CD4-positive, CD25-positive, alpha-beta regulatory T cell (primary cell): ENCODE measurements around the gene TPPP. TPM values are rescaled to one million over a fixed set of nuclear protein-coding genes. Genes with fewer than 3 reads are reported as not detected.

Experiments used
- ATAC-seq, 2 donors: fragments of 150-1000 bp; cut with Tn5 transposase; one replicate each; pipeline ENCODE4 v1.10.0; 2021; ENCODE audit warnings: low read depth in 2 of 2, moderate number of reproducible peaks in 2 of 2, moderate library complexity in 1 of 2
- DNase-seq, 3 donors: peaks; one replicate each; pipeline versions ENCODE4 v3.0.0 to v3.0.0-alpha.2; 2012 to 2022; ENCODE audit warnings: mixed read lengths in 1 of 3
- H3K27ac ChIP-seq: one replicate; pipeline ENCODE4 v1.7.0; 2013; ENCODE audit warnings: mild to moderate bottlenecking, low read length; ENCODE audit not compliant: insufficient read depth, poor library complexity, severe bottlenecking
- H3K27me3 ChIP-seq: one replicate; pipeline ENCODE4 v1.7.0; 2013; ENCODE audit warnings: low read length; ENCODE audit not compliant: control insufficient read depth, insufficient read depth
- H3K36me3 ChIP-seq: one replicate; pipeline ENCODE4 v1.7.0; 2013; ENCODE audit warnings: mild to moderate bottlenecking, low read length, moderate library complexity; ENCODE audit not compliant: control insufficient read depth, insufficient read depth
- H3K4me1 ChIP-seq: 2 replicates; pipeline ENCODE4 v1.7.0; 2013; ENCODE audit warnings: mild to moderate bottlenecking, low read length; ENCODE audit not compliant: insufficient read depth, control insufficient read depth, poor library complexity, severe bottlenecking
- H3K4me3 ChIP-seq: one replicate; pipeline ENCODE4 v1.7.0; 2013; ENCODE audit warnings: low read depth, mild to moderate bottlenecking, low read length, moderate library complexity
- H3K9me3 ChIP-seq, 2 experiments: 1 replicate in 1 of 2; 2 replicates in 1 of 2; pipeline ENCODE4 v1.7.0; 2013; ENCODE audit warnings: low read length in 2 of 2, mild to moderate bottlenecking in 1 of 2, moderate library complexity in 1 of 2; ENCODE audit not compliant: control insufficient read depth in 2 of 2
- H3K27ac Mint-ChIP-seq, 3 donors: one replicate each; pipeline ENCODE4 v1.8.0; 2020 to 2022; ENCODE audit warnings: mild to moderate bottlenecking in 3 of 3, mixed read lengths in 3 of 3, moderate library complexity in 2 of 3
- H3K27me3 Mint-ChIP-seq: one replicate; pipeline ENCODE4 v1.8.0; 2022; ENCODE audit warnings: mild to moderate bottlenecking, mixed read lengths
- H3K36me3 Mint-ChIP-seq: one replicate; pipeline ENCODE4 v1.8.0; 2020; ENCODE audit warnings: mixed read lengths
- H3K4me1 Mint-ChIP-seq, 4 donors: one replicate each; pipeline ENCODE4 v1.8.0; 2020 to 2022; ENCODE audit warnings: mixed read lengths in 4 of 4, mild to moderate bottlenecking in 1 of 4
- H3K4me3 Mint-ChIP-seq, 4 donors: one replicate each; pipeline ENCODE4 v1.8.0; 2020 to 2022; ENCODE audit warnings: mild to moderate bottlenecking in 4 of 4, mixed read lengths in 4 of 4, moderate library complexity in 3 of 4
- H3K9me3 Mint-ChIP-seq, 7 donors: one replicate each; pipeline ENCODE4 v1.8.0; 2020 to 2022; ENCODE audit warnings: mixed read lengths in 7 of 7, mild to moderate bottlenecking in 3 of 7, moderate library complexity in 2 of 7
- polyA plus RNA-seq, 4 donors: library from polyadenylated mRNA; unstranded; fragments of 300-500 nt; fragmentation: Illumina TruSeq; gene quantifications; one replicate each; pipeline ENCODE4 v1.2.3, GENCODE V29; 2021
- total RNA-seq: library from RNA; stranded (reverse); gene quantifications from one replicate; pipeline ENCODE4 v1.2.3, GENCODE V29; 2022

The TPPP gene
- total and polyA plus RNA-seq, 5 donors from 2014 or later: 0.03 to 12.4 (median 0.26) TPM

DNA sequence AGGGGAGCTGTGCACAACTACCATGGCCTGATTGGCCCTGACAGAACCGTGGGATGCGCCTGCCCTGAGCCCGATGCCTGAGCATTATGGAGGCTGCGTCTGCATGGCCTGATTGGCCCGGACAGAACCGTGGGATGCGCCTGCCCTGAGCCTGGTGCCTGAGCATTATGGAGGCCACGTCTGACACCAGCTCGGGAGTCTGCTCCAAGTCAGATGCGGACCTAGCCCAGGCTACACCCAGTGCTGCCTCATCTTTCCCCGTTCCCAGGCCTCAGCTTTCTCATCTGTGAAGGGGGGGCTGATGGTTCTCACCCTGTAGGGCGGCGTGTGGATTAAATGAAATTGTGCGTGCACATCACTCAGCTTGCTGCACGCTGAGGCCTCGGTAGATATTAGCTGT, 73.7 kb downstream of the TPPP start:
- no peak overlapping the region for H3K27ac Mint-ChIP-seq
- DNase-seq: no peak
- no peak overlapping the region for H3K4me3 Mint-ChIP-seq

GRCh38 chr5:618450-618849, 74.7 kb downstream of the TPPP start:
- no peak overlapping the region for H3K4me3 ChIP-seq
- DNase-seq: no peak
- H3K27ac ChIP-seq: no peak overlapping the region
- peaks cover 11 to 25% (median 18%) of the 10 kb centered on the region in 4 donors for H3K4me1 Mint-ChIP-seq
- no peaks in the 10 kb centered on the region for H3K4me1 ChIP-seq
- H3K36me3 ChIP-seq: peaks cover 17% of the 10 kb centered on the region
- ATAC-seq: no peak
- H3K27me3 ChIP-seq: no peaks in the 10 kb centered on the region
- no peaks in the 10 kb centered on the region for H3K27me3 Mint-ChIP-seq
- no peaks in the 10 kb centered on the region for H3K9me3 ChIP-seq
- H3K9me3 Mint-ChIP-seq: peaks cover 0 to 2% (median 0%) of the 10 kb centered on the region in 7 donors
- H3K4me3 Mint-ChIP-seq: peak overlapping the region in 1 of 4 donors; percentile 38
- H3K36me3 Mint-ChIP-seq: peaks cover 29% of the 10 kb centered on the region
- H3K27ac Mint-ChIP-seq: no peak overlapping the region

More for the DNA sequence above, 73.7 kb downstream of the TPPP start:
- H3K9me3 ChIP-seq: no peaks in the 10 kb centered on the region
- no peak overlapping the region for H3K27ac ChIP-seq
- H3K4me3 ChIP-seq: no peak overlapping the region
- peaks cover 17% of the 10 kb centered on the region for H3K36me3 ChIP-seq
- no peaks in the 10 kb centered on the region for H3K27me3 ChIP-seq
- H3K4me1 ChIP-seq: no peaks in the 10 kb centered on the region
- peaks cover 30% of the 10 kb centered on the region for H3K36me3 Mint-ChIP-seq
- no peaks in the 10 kb centered on the region for H3K27me3 Mint-ChIP-seq
- peaks cover 0 to 2% (median 0%) of the 10 kb centered on the region in 7 donors for H3K9me3 Mint-ChIP-seq
- peaks cover 6 to 20% (median 12%) of the 10 kb centered on the region in 4 donors for H3K4me1 Mint-ChIP-seq
- ATAC-seq: no peak

DNA sequence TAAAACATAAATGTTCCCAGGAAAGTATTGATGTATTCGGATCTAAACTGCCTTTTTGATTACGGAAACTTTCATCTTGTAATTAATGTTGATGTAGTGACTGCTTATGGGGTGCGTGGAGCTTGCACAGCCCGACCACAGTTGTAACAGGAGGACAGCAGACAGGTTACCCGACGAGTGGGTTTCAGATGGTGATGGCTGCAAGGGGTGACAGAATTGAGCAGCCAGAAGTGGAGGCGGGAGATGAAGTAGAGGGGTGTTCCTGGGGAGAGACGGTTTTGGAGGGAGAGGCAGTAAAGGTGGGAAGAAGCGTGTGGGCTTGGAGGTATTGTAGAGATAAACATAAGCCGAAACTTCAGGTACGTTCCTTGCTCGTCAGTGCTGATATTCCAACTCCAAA, 75.3 kb downstream of the TPPP start:
- Mint-ChIP-seq H3K9me3 (peaks cover 0 to 3% (median 0%) of the 10 kb centered on the region in 7 donors), H3K27me3 (no peaks in the 10 kb centered on the region), H3K27ac (no peak overlapping the region), H3K36me3 (peaks cover 27% of the 10 kb centered on the region), H3K4me1 (peaks cover 14 to 29% (median 22%) of the 10 kb centered on the region in 4 donors), H3K4me3 (peak overlapping the region in 1 of 4 donors; percentile 38)
- no peaks in the 10 kb centered on the region for H3K9me3 ChIP-seq
- peaks cover 17% of the 10 kb centered on the region for H3K36me3 ChIP-seq
- H3K4me1 ChIP-seq: peaks cover 4% of the 10 kb centered on the region
- DNase-seq: no peak
- no peak overlapping the region for H3K4me3 ChIP-seq
- no peak overlapping the region for H3K27ac ChIP-seq
- no peak for ATAC-seq
- H3K27me3 ChIP-seq: no peaks in the 10 kb centered on the region

- ATAC-seq (no peak), DNase-seq (no peak)
- peaks cover 12% of the 10 kb centered on the region for H3K4me1 ChIP-seq
- no peaks in the 10 kb centered on the region for H3K27me3 ChIP-seq
- H3K9me3 Mint-ChIP-seq: peaks cover 0 to 4% (median 0%) of the 10 kb centered on the region in 7 donors
- no peak overlapping the region for H3K4me3 ChIP-seq
- peaks cover 17% of the 10 kb centered on the region for H3K36me3 ChIP-seq
- peak overlapping the region in 2 of 4 donors; percentile 23 to 66 for H3K4me3 Mint-ChIP-seq
- peak overlapping the region in 2 of 3 donors; percentile 67 to 86 for H3K27ac Mint-ChIP-seq
- peaks cover 16 to 33% (median 26%) of the 10 kb centered on the region in 4 donors for H3K4me1 Mint-ChIP-seq
- no peak overlapping the region for H3K27ac ChIP-seq
- peaks cover 22% of the 10 kb centered on the region for H3K36me3 Mint-ChIP-seq
- no peaks in the 10 kb centered on the region for H3K9me3 ChIP-seq
- H3K27me3 Mint-ChIP-seq: no peaks in the 10 kb centered on the region
Observed at GRCh38 chr5:616484-617039, 76.6 kb downstream of the TPPP start.

DNA sequence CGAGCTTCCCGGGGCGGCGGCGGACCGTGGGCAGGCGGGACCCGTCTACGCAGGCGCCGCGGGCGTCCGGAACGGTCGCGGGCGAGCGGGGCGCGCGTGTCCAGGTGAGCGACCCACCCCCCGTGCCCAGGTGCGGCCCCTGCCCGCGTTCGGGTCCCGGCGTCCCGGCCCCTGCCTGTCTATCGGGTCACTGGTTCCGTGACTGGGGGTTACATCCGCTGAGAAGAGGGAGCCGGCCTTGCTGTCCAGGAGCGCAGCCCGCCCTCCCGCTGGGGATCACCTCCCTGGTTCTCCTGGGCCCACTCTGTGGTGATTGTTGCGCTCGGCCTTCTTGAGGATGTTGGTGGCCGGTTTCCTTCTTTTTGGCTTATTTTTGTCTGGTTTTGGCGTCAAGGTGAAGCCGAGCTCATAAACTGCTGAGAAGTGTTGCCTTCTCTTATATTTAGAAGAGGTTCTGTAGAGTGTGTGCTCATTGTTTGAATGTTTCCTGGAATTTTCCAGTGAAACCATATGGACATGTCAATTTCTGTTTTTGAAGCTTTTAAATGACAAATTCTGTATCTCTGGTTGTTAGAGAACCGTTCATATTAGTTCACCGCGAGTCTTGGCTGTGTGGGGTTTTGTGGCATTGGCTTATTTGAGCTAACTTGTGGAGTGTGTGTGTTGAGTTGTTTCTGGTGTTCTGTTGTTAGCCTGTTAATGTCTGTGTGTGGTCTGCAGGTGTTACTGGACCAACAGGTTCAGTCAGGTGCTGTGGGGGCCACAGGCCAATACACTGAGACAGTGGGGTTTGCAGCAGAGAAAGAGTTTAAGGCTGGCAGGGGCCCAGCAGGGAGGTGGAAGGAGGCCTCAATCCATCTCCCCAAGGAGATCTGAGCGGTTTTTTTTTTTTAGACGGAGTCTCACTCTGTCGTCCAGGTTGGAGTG, 80.4 kb downstream of the TPPP start:
- Mint-ChIP-seq H3K9me3 (peaks cover 0 to 4% (median 0%) of the 10 kb centered on the region in 7 donors), H3K36me3 (peaks cover 5% of the 10 kb centered on the region), H3K27ac (peak overlapping the region; percentile 71 to 90 (median 84)), H3K4me3 (peak overlapping the region; percentile 91 to 96 (median 93)), H3K27me3 (peaks cover 5% of the 10 kb centered on the region), H3K4me1 (peaks cover 16 to 50% (median 34%) of the 10 kb centered on the region in 4 donors)
- H3K36me3 ChIP-seq: no peaks in the 10 kb centered on the region
- DNase-seq: peak in 1 of 3 donors; percentile 30
- H3K4me1 ChIP-seq: peaks cover 18% of the 10 kb centered on the region
- peak; percentile 8 to 17 for ATAC-seq
- H3K27me3 ChIP-seq: no peaks in the 10 kb centered on the region
- H3K9me3 ChIP-seq: no peaks in the 10 kb centered on the region
- H3K4me3 ChIP-seq: peak overlapping the region; percentile 84
- H3K27ac ChIP-seq: peak overlapping the region; percentile 14

DNA sequence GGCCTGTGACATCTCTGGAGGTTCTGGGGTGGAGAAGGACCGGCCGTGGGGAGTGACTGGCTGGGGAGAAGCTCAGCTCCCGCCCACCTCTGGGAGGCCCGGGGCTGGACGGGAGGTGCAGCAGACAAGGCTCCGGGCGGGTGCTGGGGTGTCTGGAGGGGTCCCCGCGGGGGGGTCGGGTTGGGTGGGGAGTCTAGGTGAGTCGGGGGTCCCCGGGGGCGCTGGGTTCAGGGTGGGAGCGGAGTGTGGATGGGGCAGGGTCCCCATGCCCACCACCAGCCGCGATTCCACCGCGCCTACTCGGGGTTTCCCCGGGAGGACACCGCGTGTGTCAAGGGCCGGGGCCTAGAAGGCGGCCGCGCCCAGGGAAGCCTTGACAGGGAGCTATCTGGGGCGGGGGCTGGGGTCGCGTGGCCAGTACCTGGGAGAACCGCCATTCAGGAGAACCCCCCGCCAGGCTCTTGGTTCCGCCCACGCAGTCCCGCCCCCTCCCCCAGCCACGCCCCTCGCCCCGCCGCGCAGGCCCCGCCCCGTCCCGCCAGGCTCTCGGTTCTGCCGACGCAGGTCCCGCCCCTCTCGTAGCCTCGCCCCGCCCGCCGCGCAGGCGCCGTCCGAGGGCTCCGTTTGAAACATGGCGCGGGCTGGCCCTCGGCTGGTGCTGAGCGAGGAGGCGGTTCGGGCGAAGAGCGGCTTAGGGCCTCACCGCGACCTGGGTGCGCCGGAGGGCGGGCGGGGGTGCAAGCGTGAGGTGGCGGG, 81.2 kb downstream of the TPPP start, which contains the start of gene CEP72:
Gene CEP72, plus strand, starts transcription at position 610 of the 756 bp plus-strand sequence. Its CDS starts 22 bp downstream, at position 632.
- peaks cover 0 to 4% (median 0%) of the 10 kb centered on the region in 7 donors for H3K9me3 Mint-ChIP-seq
- peak within 1 kb of the TSS; percentile 71 to 90 (median 84) for H3K27ac Mint-ChIP-seq
- Histone ChIP-seq H3K9me3 (no peaks in the 10 kb centered on the region), H3K36me3 (no peaks in the 10 kb centered on the region), H3K4me1 (peaks cover 18% of the 10 kb centered on the region), H3K4me3 (peak within 1 kb of the TSS; percentile 84), H3K27me3 (no peaks in the 10 kb centered on the region), H3K27ac (peak within 1 kb of the TSS; percentile 60)
- peak; percentile 87 to 91 for ATAC-seq
- H3K36me3 Mint-ChIP-seq: peaks cover 4% of the 10 kb centered on the region
- DNase-seq: peak; percentile 89 to 90 (median 90)
- H3K4me3 Mint-ChIP-seq: peak within 1 kb of the TSS; percentile 91 to 96 (median 93)
- H3K4me1 Mint-ChIP-seq: peaks cover 16 to 57% (median 36%) of the 10 kb centered on the region in 4 donors
- H3K27me3 Mint-ChIP-seq: peaks cover 5% of the 10 kb centered on the region
